Activated naive CD8-positive, alpha-beta T cell treated with anti-CD3 and anti-CD28 coated beads, Interleukin-2, amount 50 U/mL, for 16 hours (primary cell): ENCODE measurements around the gene ERFE.

ENCODE experiments used
- DNase-seq: peaks from one replicate; pipeline ENCODE4 v3.0.0-alpha.2; 2020; ENCODE audit warnings: low read depth, low spot score

The ERFE gene

DNA sequence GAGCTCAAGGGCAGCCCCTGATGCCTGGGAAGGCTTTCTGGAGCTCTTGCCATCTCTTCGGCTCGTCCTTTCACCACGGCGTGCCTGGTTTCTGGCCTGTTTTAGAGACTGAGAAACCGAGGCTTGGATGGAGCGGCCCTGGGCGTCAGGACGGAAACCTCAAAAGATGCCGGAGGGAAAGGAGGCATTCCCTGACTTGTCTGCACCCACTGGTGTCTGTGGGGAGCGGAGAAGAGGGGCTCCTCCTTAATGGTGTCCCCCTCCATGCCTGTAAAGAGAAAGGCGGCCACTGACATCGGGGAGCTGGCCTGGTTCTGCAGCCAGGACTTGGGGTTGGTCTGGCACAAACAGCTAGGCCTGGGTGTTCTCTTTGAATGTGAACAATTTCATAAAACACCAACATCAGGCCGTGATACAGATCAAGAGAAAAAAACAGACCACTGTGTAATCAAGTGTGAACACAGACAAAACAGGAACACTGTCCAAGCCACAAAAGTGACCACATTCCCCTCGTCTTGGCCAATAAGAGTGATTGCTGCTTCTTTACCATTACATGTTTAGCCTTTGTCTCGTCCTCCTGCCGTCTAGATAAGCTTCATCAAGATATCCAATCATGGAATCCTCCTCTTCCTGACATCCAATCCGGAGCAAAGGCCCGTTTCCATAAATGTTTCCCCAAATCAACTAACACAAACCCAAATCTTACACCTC, 45.4 kb downstream of the ERFE start:
- no peak for DNase-seq

DNA sequence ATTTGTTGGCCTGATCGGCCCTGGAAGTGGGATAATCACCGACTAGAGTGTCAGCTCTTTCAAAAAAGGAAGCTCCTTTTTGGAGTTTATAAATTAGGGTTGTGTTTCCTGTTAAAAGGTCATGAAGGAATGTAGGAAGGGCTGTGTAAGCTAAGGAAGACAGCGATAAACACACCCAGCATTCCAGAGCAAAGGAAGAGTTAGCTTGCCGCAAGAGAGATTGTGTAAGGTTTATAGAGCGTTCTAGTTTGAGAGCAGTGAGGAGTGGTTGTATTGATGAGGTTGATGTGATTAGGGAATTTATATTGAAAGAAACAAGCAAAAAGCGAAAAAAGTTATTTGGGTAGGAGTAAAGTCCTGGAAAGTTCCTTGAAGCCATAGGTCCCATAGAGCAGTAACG, 48.2 kb downstream of the ERFE start:
- DNase-seq: no peak

DNA sequence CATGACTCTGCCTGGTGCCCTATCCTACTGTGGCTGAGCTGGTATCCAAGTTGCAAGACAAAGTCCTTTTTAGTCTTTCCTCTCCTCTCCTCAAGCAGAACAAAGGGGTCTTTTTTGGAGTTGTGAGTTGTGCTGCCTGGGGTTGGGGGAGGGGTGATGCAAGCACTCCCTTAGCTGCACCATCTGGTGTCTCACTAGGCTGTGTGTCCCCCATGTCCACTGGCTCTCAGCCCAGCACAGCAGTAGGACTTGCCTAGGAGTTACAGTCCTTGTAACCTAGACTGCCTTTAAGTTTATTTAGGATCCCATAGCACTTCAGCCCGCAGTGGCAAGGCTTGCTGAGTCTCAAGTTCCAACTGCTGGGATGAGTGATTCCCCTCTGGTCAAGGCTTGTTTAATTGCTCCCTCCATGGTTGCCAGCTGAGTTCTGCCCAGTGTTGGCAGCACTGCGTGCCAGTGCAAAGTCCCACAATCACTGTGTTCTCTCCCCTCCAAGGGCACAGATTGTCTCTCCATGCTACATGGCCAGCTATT, 57.9 kb downstream of the ERFE start:
- no peak for DNase-seq
